ENCODE data around the gene TRIM33.
"Not testable (repeated sequence)": the region's sequence is repeated elsewhere in the genome, so short reads cannot be mapped to it uniquely, and the experiment has no call there.

Gene TRIM33

DNA sequence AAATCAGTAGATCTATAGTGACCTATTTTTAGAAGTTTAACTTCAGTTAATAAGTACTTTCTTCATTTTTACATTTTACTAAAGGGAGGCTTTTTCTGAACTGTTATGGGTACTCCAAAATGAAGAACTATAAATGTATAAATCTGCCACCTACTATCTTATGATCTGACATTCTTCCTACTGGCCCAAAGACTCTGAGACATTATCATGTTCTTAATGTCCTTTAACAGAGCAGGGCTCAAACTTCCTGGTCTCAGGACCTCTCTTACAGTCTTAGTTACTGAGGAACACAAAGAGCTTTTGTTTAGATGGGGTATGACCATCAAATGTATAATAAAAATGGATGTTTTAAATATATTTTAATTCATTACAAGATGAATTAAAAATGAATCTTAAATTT is 8.9 kb downstream of the TRIM33 start:
- Histone ChIP-seq H3K4me1 (ENCODE audit: insufficient read depth, low read length) (no peaks in the 10 kb centered on the region), H3K9ac (ENCODE audit: low read depth, low read length) (no peak overlapping the region), H3K9me3 (ENCODE audit: control insufficient read depth, insufficient read depth, low read length) (no peaks in the 10 kb centered on the region), H3K36me3 (ENCODE audit: insufficient read depth, low read length) (no peaks in the 10 kb centered on the region)

DNA sequence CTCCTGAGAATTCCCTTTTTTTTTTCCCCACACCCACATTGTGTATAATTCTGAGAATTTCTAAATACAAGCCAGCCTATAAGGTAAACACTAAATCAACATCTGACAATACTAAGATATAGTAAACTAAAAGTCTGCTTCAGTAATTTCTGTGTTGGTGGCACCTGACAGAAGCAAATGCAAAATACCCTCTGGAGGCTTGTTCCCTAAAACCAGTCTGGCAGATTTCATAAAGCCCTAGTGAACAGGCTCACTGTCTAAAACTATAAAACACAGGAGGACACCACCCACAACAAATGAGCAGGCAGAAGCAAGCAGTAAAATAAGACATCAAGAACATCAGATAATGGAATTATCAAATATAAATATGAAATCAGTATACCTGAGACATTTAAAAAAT is 11.5 kb downstream of the TRIM33 start:
- Histone ChIP-seq H3K36me3 (ENCODE audit: insufficient read depth, low read length) (no peaks in the 10 kb centered on the region), H3K9ac (ENCODE audit: low read depth, low read length) (no peak overlapping the region), H3K4me1 (ENCODE audit: insufficient read depth, low read length) (no peaks in the 10 kb centered on the region), H3K9me3 (ENCODE audit: control insufficient read depth, insufficient read depth, low read length) (no peaks in the 10 kb centered on the region)

DNA sequence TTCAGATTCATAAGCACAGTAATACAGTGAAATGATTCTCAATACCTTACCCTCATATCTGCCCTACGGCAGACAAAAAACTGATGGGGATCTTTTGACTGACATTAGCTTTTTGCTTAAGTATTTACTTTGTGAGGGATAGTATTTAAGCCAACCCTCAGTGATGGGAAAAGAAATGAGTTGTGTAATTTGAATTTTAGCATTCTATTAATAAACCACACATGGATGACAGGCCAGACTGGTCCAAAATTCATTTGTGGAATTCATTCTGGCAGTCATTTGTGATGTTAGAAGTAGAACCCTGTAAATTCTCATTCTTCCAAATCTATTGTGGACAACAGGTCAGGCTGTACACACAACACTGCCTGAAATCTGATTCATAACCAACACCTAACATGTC is 14.9 kb downstream of the TRIM33 start:
- Histone ChIP-seq H3K4me1 (ENCODE audit: insufficient read depth, low read length) (no peaks in the 10 kb centered on the region), H3K36me3 (ENCODE audit: insufficient read depth, low read length) (no peaks in the 10 kb centered on the region), H3K9ac (ENCODE audit: low read depth, low read length) (no peak overlapping the region), H3K9me3 (ENCODE audit: control insufficient read depth, insufficient read depth, low read length) (no peaks in the 10 kb centered on the region)

DNA sequence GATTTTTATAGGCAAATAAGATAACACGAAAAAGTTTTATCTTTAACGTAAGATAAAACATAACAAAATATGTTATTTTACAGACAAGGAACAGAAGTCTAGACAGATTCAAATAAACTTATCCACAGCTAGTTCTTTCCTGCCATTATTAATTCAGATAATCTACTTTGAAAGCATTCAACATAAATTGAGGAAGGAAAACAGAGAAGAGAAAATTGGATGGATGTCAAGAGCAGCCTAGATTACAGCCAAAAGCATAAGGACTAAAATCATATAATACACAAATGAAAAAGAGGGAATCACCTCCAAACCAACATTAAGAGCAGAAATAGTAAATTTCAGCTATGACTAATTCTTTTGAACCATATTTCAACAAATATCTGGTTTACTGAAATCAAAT is 15.5 kb downstream of the TRIM33 start:
- Histone ChIP-seq H3K36me3 (ENCODE audit: insufficient read depth, low read length) (no peaks in the 10 kb centered on the region), H3K9me3 (ENCODE audit: control insufficient read depth, insufficient read depth, low read length) (no peaks in the 10 kb centered on the region), H3K4me1 (ENCODE audit: insufficient read depth, low read length) (no peaks in the 10 kb centered on the region), H3K9ac (ENCODE audit: low read depth, low read length) (no peak overlapping the region)

DNA sequence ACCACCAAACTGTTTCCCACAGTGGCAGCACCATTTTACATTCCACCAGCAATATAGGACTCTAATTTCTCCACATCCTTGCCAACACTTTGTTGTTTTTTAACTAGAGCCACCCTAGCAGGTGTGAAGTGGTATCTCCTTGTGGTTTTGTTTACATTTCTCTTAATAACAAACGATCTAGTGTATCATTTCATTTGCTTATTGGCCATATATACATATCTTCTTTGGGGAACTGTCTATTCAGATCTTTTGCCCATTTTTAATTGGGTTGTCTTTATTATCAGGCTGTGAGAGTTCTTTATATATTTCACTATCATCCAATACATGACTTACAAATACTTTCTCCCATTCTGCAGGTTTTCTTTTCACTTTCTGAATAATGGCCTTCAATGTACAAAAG is 18.0 kb downstream of the TRIM33 start:
- H3K36me3 ChIP-seq (ENCODE audit: insufficient read depth, low read length): no peaks in the 10 kb centered on the region
- H3K4me1 ChIP-seq (ENCODE audit: insufficient read depth, low read length): no peaks in the 10 kb centered on the region
- no peaks in the 10 kb centered on the region for H3K9me3 ChIP-seq (ENCODE audit: control insufficient read depth, insufficient read depth, low read length)
- H3K9ac ChIP-seq (ENCODE audit: low read depth, low read length): no peak overlapping the region

DNA sequence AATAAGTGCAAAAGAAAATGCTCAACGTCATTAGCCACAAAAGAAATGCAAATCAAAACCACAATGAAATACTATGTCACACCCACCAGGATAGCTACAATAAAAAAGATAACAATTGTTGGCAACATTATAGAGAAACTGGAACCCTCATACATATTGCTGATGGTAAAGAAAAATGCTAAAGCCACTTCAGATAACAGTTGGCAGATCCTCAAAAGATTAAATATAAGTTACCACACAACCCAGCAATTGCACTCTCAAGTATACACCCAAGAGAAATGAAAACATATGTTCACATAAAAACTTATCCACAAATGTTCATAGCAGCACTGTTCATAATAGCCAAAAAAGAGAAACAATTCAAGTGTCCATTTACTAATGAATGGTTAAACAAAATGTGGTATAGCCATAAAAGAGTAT is 20.7 kb downstream of the TRIM33 start:
- no peaks in the 10 kb centered on the region for H3K4me1 ChIP-seq (ENCODE audit: insufficient read depth, low read length)
- no peaks in the 10 kb centered on the region; the same call in 1 of the 2 replicates for H3K9me3 ChIP-seq (ENCODE audit: control insufficient read depth, insufficient read depth, low read length)
- no peaks in the 10 kb centered on the region for H3K36me3 ChIP-seq (ENCODE audit: insufficient read depth, low read length)
- H3K9ac ChIP-seq (ENCODE audit: low read depth, low read length): no peak overlapping the region

DNA sequence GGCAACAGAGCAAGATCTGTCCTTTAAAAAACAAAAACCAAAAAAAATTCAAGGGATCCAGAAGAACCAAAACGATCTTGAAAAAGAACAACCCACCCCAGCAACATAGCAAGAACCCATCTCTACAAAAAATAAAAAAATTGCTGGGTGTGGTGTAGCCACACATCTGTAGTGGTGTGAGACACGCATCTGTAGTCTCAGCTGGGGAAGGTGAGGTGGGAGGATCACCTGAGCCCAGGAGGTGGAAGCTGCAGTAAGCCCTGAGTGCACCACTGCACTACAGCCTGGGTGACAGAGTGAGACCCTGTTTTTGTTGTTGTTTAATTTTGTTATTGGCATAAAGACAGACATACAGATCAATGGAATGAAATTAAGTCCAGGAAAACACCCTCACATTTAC is 22.3 kb downstream of the TRIM33 start:
- no peak overlapping the region for H3K9ac ChIP-seq (ENCODE audit: low read depth, low read length)
- no peaks in the 10 kb centered on the region; the same call in 1 of the 2 replicates for H3K9me3 ChIP-seq (ENCODE audit: control insufficient read depth, insufficient read depth, low read length)
- no peaks in the 10 kb centered on the region for H3K36me3 ChIP-seq (ENCODE audit: insufficient read depth, low read length)
- no peaks in the 10 kb centered on the region for H3K4me1 ChIP-seq (ENCODE audit: insufficient read depth, low read length)

- Histone ChIP-seq H3K9ac (ENCODE audit: low read depth, low read length) (no peak overlapping the region), H3K4me1 (ENCODE audit: insufficient read depth, low read length) (no peaks in the 10 kb centered on the region), H3K36me3 (ENCODE audit: insufficient read depth, low read length) (no peaks in the 10 kb centered on the region), H3K9me3 (ENCODE audit: control insufficient read depth, insufficient read depth, low read length) (no peaks in the 10 kb centered on the region; the same call in 1 of the 2 replicates)
Observed at GRCh38 chr1:114485286-114485685, 25.7 kb downstream of the TRIM33 start.

DNA sequence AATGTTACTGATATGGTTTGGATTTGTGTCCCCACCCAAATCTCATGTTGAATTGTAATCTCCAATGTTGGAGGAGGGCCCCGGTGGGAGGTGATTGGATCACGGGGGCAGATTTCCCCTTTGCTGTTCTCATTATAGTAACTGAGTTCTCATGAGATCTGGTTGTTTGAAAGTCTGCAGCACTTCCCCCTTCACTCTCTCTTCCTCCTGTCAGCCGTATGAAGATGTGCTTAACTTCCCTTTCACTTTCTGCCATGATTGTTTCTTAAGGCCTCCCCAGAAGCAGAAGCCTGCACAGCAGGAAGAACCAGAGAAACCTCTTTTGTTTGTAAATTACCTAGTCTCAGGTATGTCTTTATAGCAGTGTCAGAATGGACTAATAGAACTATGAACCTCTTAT is 28.4 kb downstream of the TRIM33 start:
- no peaks in the 10 kb centered on the region for H3K36me3 ChIP-seq (ENCODE audit: insufficient read depth, low read length)
- H3K9ac ChIP-seq (ENCODE audit: low read depth, low read length): no peak overlapping the region

DNA sequence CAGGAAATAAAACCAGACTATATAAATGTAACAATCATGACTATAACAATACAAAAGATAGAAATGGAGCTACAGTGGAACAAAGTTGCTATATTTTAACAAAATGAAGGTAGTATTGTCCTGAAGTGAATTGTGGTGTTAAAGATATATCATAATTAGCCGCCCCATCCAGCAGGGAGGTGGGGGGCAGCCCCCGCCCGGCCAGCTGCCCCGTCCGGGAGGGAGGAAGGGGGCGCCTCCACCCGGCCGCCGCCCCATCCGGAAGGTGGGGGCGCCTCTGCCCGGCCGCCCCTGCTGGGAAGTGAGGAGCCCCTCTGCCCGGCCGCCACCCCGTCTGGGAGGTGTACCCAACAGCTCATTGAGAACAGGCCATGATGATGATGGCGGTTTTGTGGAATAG is 31.4 kb downstream of the TRIM33 start:
- not testable (repeated sequence) for H3K9ac ChIP-seq (ENCODE audit: low read depth, low read length); H3K36me3 ChIP-seq (ENCODE audit: insufficient read depth, low read length); H3K4me1 ChIP-seq (ENCODE audit: insufficient read depth, low read length); H3K9me3 ChIP-seq (ENCODE audit: control insufficient read depth, insufficient read depth, low read length)

More for the DNA sequence above, 28.4 kb downstream of the TRIM33 start:
- H3K9me3 ChIP-seq (ENCODE audit: control insufficient read depth, insufficient read depth, low read length): no peaks in the 10 kb centered on the region; the same call in 1 of the 2 replicates
- H3K4me1 ChIP-seq (ENCODE audit: insufficient read depth, low read length): no peaks in the 10 kb centered on the region

- no peaks in the 10 kb centered on the region for H3K36me3 ChIP-seq (ENCODE audit: insufficient read depth, low read length)
- no peaks in the 10 kb centered on the region for H3K9me3 ChIP-seq (ENCODE audit: control insufficient read depth, insufficient read depth, low read length)
- H3K4me1 ChIP-seq (ENCODE audit: insufficient read depth, low read length): no peaks in the 10 kb centered on the region
- H3K9ac ChIP-seq (ENCODE audit: low read depth, low read length): no peak overlapping the region
Observed at GRCh38 chr1:114479134-114479533, 31.9 kb downstream of the TRIM33 start.

DNA sequence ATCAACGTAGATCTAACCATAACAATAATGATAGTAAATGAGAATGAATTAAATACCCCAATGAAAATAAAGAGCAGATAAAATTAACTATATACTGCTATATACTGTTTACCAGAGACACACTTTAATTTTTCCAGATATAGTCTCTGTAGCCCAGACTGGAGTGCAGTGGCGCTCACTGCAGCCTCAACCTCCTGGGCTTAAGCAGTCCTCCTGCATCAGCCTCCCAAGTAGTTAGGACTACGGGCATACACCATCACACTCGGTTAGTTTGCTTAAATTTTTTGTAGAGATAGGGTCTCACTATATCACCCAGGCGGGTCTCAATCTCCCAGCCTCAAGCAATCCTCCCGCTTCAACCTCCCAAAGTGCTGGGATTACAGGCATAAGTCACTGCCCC is 37.2 kb downstream of the TRIM33 start:
- Histone ChIP-seq H3K36me3 (ENCODE audit: insufficient read depth, low read length) (no peaks in the 10 kb centered on the region), H3K9me3 (ENCODE audit: control insufficient read depth, insufficient read depth, low read length) (no peaks in the 10 kb centered on the region), H3K4me1 (ENCODE audit: insufficient read depth, low read length) (no peaks in the 10 kb centered on the region), H3K9ac (ENCODE audit: low read depth, low read length) (no peak overlapping the region)

- Histone ChIP-seq H3K9me3 (ENCODE audit: control insufficient read depth, insufficient read depth, low read length) (no peaks in the 10 kb centered on the region), H3K36me3 (ENCODE audit: insufficient read depth, low read length) (no peaks in the 10 kb centered on the region), H3K9ac (ENCODE audit: low read depth, low read length) (no peak overlapping the region), H3K4me1 (ENCODE audit: insufficient read depth, low read length) (peaks cover 3% of the 10 kb centered on the region; the same call in 1 of the 2 replicates)
Observed at GRCh38 chr1:114472408-114472807, 38.6 kb downstream of the TRIM33 start.

- Histone ChIP-seq H3K9me3 (ENCODE audit: control insufficient read depth, insufficient read depth, low read length) (no peaks in the 10 kb centered on the region), H3K4me1 (ENCODE audit: insufficient read depth, low read length) (peaks cover 3% of the 10 kb centered on the region; the same call in 1 of the 2 replicates), H3K9ac (ENCODE audit: low read depth, low read length) (no peak overlapping the region), H3K36me3 (ENCODE audit: insufficient read depth, low read length) (no peaks in the 10 kb centered on the region)
Observed at GRCh38 chr1:114470681-114471080, 40.3 kb downstream of the TRIM33 start.

DNA sequence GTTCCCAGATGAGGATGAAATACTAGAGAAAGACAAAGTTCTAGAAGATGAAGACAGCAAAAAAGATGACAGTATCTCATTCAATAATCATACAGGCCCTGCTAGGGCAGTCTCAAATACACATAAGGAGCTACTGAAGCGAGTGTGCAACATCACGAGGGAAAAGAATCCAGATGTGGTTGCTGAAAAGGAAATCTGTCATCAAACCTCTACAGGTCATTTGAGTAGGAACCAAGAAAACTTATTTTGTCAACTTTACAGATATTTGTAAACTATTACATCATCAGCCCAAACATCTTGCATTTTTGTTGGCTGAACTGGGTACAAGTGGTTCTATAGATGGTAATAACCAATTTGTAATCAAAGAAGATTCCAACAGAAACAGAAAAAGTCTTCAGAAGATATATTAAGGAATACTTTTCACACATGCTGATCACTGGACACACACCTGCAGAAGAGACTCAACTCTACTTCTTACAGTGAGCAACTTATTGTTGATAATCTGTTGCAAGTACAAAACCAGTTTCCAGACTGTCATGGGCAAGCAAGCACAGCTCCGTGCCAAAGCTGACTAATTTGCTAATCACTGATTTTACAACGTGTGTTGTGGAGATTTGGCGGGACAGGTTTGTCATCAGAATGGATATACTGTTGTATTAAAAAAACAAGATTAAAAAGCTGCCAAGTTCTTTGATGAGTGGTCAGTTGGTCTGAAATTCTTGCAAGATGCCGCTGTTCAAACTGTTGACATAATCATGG is 42.1 kb downstream of the TRIM33 start:
- Histone ChIP-seq H3K9me3 (ENCODE audit: control insufficient read depth, insufficient read depth, low read length) (no peaks in the 10 kb centered on the region), H3K4me1 (ENCODE audit: insufficient read depth, low read length) (peaks cover 10% of the 10 kb centered on the region; the same call in 1 of the 2 replicates), H3K9ac (ENCODE audit: low read depth, low read length) (no peak overlapping the region), H3K36me3 (ENCODE audit: insufficient read depth, low read length) (no peaks in the 10 kb centered on the region)
